Tibial nerve (tissue), 4 donors: ENCODE results near the gene HDX.

Experiments
- EP300 ChIP-seq, 2 donors: sonication (generic); formaldehyde crosslinking; IDR thresholded peaks; one replicate each; pipeline ENCODE4 v1.6.1; 2017; ENCODE audit warnings: antibody characterized with exemption in 2 of 2, mild to moderate bottlenecking in 1 of 2
- POLR2A ChIP-seq, 2 donors: fragments of 450-650 bp; IDR thresholded peaks; one replicate each; pipeline ENCODE4 v1.6.1; 2017; ENCODE audit warnings: antibody characterized with exemption in 2 of 2, mild to moderate bottlenecking in 2 of 2, moderate library complexity in 2 of 2
- TF ChIP-seq, protein P1 (sequence below), 5 experiments: fragments of 200-600 bp in 3 of 5; fragments of 450-650 bp in 2 of 5; sonication (generic) in 3 of 5; IDR thresholded peaks; one replicate each; pipeline ENCODE4 v1.5.1; 2016 to 2019; ENCODE audit warnings: antibody characterized with exemption in 5 of 5, mild to moderate bottlenecking in 3 of 5, moderate library complexity in 2 of 5

DNA sequence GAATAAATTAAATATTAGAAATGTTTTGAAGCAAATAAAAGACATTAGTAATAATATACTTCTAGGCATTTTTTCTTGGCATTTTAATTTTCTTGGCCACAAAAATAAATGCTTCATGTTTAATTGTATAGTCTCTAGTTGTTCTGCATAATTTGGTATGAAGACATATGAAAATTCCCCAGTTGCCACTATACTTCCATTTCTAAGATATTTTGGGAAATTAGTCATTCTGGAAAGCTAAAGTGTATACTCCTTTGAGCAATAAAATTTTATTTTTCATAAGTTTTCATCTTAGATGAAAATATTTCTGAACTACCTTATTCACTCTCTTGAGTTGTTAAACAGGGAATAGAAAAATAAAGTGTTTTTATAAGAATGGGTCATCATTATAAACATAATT lies 13.8 kb downstream of the HDX start:
- TF ChIP-seq, protein P1, sequence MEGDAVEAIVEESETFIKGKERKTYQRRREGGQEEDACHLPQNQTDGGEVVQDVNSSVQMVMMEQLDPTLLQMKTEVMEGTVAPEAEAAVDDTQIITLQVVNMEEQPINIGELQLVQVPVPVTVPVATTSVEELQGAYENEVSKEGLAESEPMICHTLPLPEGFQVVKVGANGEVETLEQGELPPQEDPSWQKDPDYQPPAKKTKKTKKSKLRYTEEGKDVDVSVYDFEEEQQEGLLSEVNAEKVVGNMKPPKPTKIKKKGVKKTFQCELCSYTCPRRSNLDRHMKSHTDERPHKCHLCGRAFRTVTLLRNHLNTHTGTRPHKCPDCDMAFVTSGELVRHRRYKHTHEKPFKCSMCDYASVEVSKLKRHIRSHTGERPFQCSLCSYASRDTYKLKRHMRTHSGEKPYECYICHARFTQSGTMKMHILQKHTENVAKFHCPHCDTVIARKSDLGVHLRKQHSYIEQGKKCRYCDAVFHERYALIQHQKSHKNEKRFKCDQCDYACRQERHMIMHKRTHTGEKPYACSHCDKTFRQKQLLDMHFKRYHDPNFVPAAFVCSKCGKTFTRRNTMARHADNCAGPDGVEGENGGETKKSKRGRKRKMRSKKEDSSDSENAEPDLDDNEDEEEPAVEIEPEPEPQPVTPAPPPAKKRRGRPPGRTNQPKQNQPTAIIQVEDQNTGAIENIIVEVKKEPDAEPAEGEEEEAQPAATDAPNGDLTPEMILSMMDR (IDR thresholded peaks at IDR 0.05) = no peak
- TF ChIP-seq EP300 (IDR thresholded peaks at IDR 0.05) (no peak), POLR2A (IDR thresholded peaks at IDR 0.05) (no peak)
